SK-N-MC (cell line): ENCODE results near the gene VEPH1.

Experiments
- EZH2 ChIP-seq: fragments of 200-600 bp; sonication (generic); IDR thresholded peaks from one replicate; pipeline ENCODE4 v1.6.1; 2017; ENCODE audit warnings: antibody characterized with exemption
- POLR2AphosphoS5 ChIP-seq: IDR thresholded peaks from 2 replicates; pipeline ENCODE4 v1.6.1; 2012; ENCODE audit warnings: mild to moderate bottlenecking, low read depth, low read length, borderline replicate concordance

GRCh38 chr3:157240408-157240807 is 262.8 kb downstream of the VEPH1 start:
- TF ChIP-seq POLR2AphosphoS5, result no peak
- no peak for TF ChIP-seq EZH2
